HCT116 (cell line): ENCODE results near the gene ASPN. TPM values are rescaled to one million over a fixed set of nuclear protein-coding genes. Genes with fewer than 3 reads are reported as not detected.

Experiments
- ATAC-seq: fragments of 200-7000 bp; cut with Tn5 transposase; 2 replicates; pipeline ENCODE4 v1.9.1; 2020; ENCODE audit warnings: mild to moderate bottlenecking, moderate library complexity
- BruUV-seq: library from RNA; stranded (reverse); fragments of 400-500 nt; replicated peaks from 2 replicates; lab custom pipeline; 2021; lab: Mats Ljungman, UMichigan
- CTCF ChIA-PET: fragments of 300-600 bp; sonication (Branson Sonifier 250); formaldehyde crosslinking; loops from one replicate; lab custom pipeline; 2021; ENCODE audit warnings: antibody characterized with exemption; lab: Charles Lee
- POLR2A ChIA-PET: fragments of 300-600, 350-600 bp; sonication (Branson Sonifier 250); formaldehyde crosslinking; loops from one replicate; lab custom pipeline; 2021; ENCODE audit warnings: antibody characterized with exemption; lab: Charles Lee
- RAD21 ChIA-PET, 2 experiments: fragments of 300-600 bp; sonication (Branson Sonifier 250); formaldehyde crosslinking; loops; one replicate each; lab custom pipeline; 2023; ENCODE audit warnings: low total read pairs in 2 of 2; ENCODE audit not compliant: uncharacterized antibody in 2 of 2, unreplicated experiment in 2 of 2, low non-redundant PET in 1 of 2; lab: Charles Lee
- DNase-seq: peaks from one replicate; pipeline ENCODE4 v3.0.0-alpha.2; 2010; ENCODE audit warnings: low read depth, low spot score
- H2AFZ ChIP-seq: fragments of 200-600 bp; shearing (Covaris generic), sonication (generic); 2 replicates; pipeline ENCODE4 v1.6.1; 2017; ENCODE audit warnings: low read depth, mixed run types, mixed read lengths, antibody characterized with exemption, low read length; ENCODE audit not compliant: poor library complexity, severe bottlenecking
- H3K27ac ChIP-seq: 2 replicates; pipeline ENCODE4 v1.5.1; 2012; ENCODE audit warnings: low read depth, low read length
- H3K27me3 ChIP-seq: fragments of 200-600 bp; sonication (generic); 2 replicates; pipeline ENCODE4 v1.6.1; 2016; ENCODE audit warnings: mixed run types, low read length, mixed read lengths; ENCODE audit not compliant: insufficient read depth
- H3K36me3 ChIP-seq, 2 experiments: fragments of 200-500 bp in 1 of 2; fragments of 200-600 bp in 1 of 2; sonication (Bioruptor generic) in 1 of 2; sonication (generic) in 1 of 2; 2 replicates each; pipeline versions ENCODE4 v1.5.1 to v1.6.1; 2014 to 2016; ENCODE audit warnings: low read length in 2 of 2, inconsistent platforms in 1 of 2, mixed read lengths in 1 of 2, mixed run types in 1 of 2; ENCODE audit not compliant: insufficient read depth in 2 of 2, control insufficient read depth in 1 of 2
- H3K4me1 ChIP-seq, 2 experiments: fragments of 200-600 bp in 1 of 2; sonication (generic) in 1 of 2; 2 replicates each; pipeline versions ENCODE4 v1.5.1 to v1.6.1; 2012 to 2017; ENCODE audit warnings: low read length in 2 of 2, inconsistent platforms in 1 of 2, mild to moderate bottlenecking in 1 of 2, mixed read lengths in 1 of 2, mixed run types in 1 of 2, moderate library complexity in 1 of 2; ENCODE audit not compliant: insufficient read depth in 2 of 2, control insufficient read depth in 1 of 2
- H3K4me2 ChIP-seq: fragments of 200-600 bp; sonication (generic); 2 replicates; pipeline ENCODE4 v1.6.1; 2017; ENCODE audit warnings: mixed run types, low read length, mixed read lengths
- H3K4me3 ChIP-seq, 2 experiments: fragments of 200-600 bp in 1 of 2; sonication (generic) in 1 of 2; replicated peaks in 1 of 2; 2 replicates each; pipeline ENCODE4 v1.5.1; 2011 to 2016; ENCODE audit warnings: low read length in 2 of 2, control low read depth in 1 of 2, low read depth in 1 of 2, mild to moderate bottlenecking in 1 of 2, mixed read lengths in 1 of 2, mixed run types in 1 of 2
- H3K79me2 ChIP-seq: fragments of 200-600 bp; sonication (generic); 2 replicates; pipeline ENCODE4 v1.6.1; 2017; ENCODE audit warnings: mild to moderate bottlenecking, mixed run types, low read length, moderate library complexity, mixed read lengths; ENCODE audit not compliant: insufficient read depth
- H3K9ac ChIP-seq: fragments of 200-600 bp; sonication (generic); 2 replicates; pipeline ENCODE4 v1.6.1; 2016; ENCODE audit warnings: low read length, mixed read lengths
- H3K9me2 ChIP-seq: fragments of 200-600 bp; sonication (generic), shearing (Covaris generic); 2 replicates; pipeline ENCODE4 v1.6.1; 2017; ENCODE audit warnings: mixed run types, mild to moderate bottlenecking, moderate library complexity; ENCODE audit not compliant: insufficient read depth
- H3K9me3 ChIP-seq, 2 experiments: fragments of 200-500 bp in 1 of 2; fragments of 200-600 bp in 1 of 2; sonication (Bioruptor generic) in 1 of 2; sonication (generic) in 1 of 2; 2 replicates each; pipeline ENCODE4 v1.6.1; 2014 to 2017; ENCODE audit warnings: low read length in 2 of 2, mixed read lengths in 2 of 2, inconsistent platforms in 1 of 2, low read depth in 1 of 2, mild to moderate bottlenecking in 1 of 2, mixed run types in 1 of 2, moderate library complexity in 1 of 2; ENCODE audit not compliant: control insufficient read depth in 1 of 2, insufficient read depth in 1 of 2
- H4K20me1 ChIP-seq: fragments of 200-600 bp; sonication (generic), shearing (Covaris generic); 2 replicates; pipeline ENCODE4 v1.6.1; 2017; ENCODE audit warnings: mixed run types, mild to moderate bottlenecking, moderate library complexity; ENCODE audit not compliant: insufficient read depth
- CEBPB ChIP-seq: IDR thresholded peaks from 2 replicates; pipeline ENCODE4 v1.6.1; 2012; ENCODE audit warnings: low read depth
- EGR1 ChIP-seq: IDR thresholded peaks from 2 replicates; pipeline ENCODE4 v1.6.1; 2012; ENCODE audit warnings: low read depth
- ELF1 ChIP-seq: IDR thresholded peaks from 2 replicates; pipeline ENCODE4 v1.6.1; 2012; ENCODE audit warnings: low read depth, borderline replicate concordance
- ZNF274 ChIP-seq: fragments of 200-500 bp; sonication (Bioruptor generic); IDR thresholded peaks from 2 replicates; pipeline ENCODE4 v1.6.1; 2014; ENCODE audit warnings: mild to moderate bottlenecking, low read depth, low read length, inconsistent platforms
- intact Hi-C: fragments of 100-400 bp; cut with micrococcal nuclease; formaldehyde crosslinking; loops from 2 replicates; pipeline ENCODE4 v1.10.0; 2022
- total RNA-seq: library from RNA; stranded (reverse); gene quantifications from one replicate; pipeline ENCODE4 v1.2.1, GENCODE V29; 2021; ENCODE audit not compliant: unreplicated experiment
- TF ChIP-seq, protein P1 (sequence below): IDR thresholded peaks from 2 replicates; pipeline ENCODE4 v1.6.1; 2012; ENCODE audit warnings: low read depth

ASPN gene
- total RNA-seq, 1 experiment from 2014 or later: not detected

- no peak overlapping the region for H2AFZ ChIP-seq
- TF ChIP-seq ELF1: no peak
- TF ChIP-seq, protein P1, sequence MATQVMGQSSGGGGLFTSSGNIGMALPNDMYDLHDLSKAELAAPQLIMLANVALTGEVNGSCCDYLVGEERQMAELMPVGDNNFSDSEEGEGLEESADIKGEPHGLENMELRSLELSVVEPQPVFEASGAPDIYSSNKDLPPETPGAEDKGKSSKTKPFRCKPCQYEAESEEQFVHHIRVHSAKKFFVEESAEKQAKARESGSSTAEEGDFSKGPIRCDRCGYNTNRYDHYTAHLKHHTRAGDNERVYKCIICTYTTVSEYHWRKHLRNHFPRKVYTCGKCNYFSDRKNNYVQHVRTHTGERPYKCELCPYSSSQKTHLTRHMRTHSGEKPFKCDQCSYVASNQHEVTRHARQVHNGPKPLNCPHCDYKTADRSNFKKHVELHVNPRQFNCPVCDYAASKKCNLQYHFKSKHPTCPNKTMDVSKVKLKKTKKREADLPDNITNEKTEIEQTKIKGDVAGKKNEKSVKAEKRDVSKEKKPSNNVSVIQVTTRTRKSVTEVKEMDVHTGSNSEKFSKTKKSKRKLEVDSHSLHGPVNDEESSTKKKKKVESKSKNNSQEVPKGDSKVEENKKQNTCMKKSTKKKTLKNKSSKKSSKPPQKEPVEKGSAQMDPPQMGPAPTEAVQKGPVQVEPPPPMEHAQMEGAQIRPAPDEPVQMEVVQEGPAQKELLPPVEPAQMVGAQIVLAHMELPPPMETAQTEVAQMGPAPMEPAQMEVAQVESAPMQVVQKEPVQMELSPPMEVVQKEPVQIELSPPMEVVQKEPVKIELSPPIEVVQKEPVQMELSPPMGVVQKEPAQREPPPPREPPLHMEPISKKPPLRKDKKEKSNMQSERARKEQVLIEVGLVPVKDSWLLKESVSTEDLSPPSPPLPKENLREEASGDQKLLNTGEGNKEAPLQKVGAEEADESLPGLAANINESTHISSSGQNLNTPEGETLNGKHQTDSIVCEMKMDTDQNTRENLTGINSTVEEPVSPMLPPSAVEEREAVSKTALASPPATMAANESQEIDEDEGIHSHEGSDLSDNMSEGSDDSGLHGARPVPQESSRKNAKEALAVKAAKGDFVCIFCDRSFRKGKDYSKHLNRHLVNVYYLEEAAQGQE: no peak
- TF ChIP-seq ZNF274: no peak
- no peak for TF ChIP-seq EGR1
- no peak for TF ChIP-seq CEBPB
- DNase-seq (no peak), ATAC-seq (no peak)
- intact Hi-C loops: no loop called here
- H3K4me3 ChIP-seq: no peak overlapping the region
- no peaks in the 10 kb centered on the region for H3K36me3 ChIP-seq
- H3K27ac ChIP-seq: no peak overlapping the region
- RAD21 ChIA-PET: no interaction called here
- H3K27me3 ChIP-seq: no peaks in the 10 kb centered on the region
- no peaks in the 10 kb centered on the region for H4K20me1 ChIP-seq
- no peak overlapping the region for H3K4me2 ChIP-seq
- no peak overlapping the region for H3K9ac ChIP-seq
- H3K79me2 ChIP-seq: no peaks in the 10 kb centered on the region
- H3K9me3 ChIP-seq: no peaks in the 10 kb centered on the region
- no peaks in the 10 kb centered on the region for H3K9me2 ChIP-seq
- no TSS peak for BruUV-seq
- POLR2A ChIA-PET: no interaction called here
- CTCF ChIA-PET: interaction anchor here (2.1 to 2.4 kb wide), 2 partner anchors 112 to 301 kb away, joined by 19 to 24 read pairs; no protein-coding TSS in a partner anchor
- H3K4me1 ChIP-seq: no peaks in the 10 kb centered on the region
Measured at GRCh38 chr9:92440751-92441046, 41.6 kb downstream of the ASPN start.
